Measurements from ENCODE around the gene MAPKAPK3. TPM values are rescaled to one million over a fixed set of nuclear protein-coding genes. Genes with fewer than 3 reads are reported as not detected.

Gene MAPKAPK3
- total and polyA plus RNA-seq, 2 of the 8 experiments (the other 6 are each of a cell fraction or from before 2014, with no cell fraction given) = 65.4 to 99.8 TPM

GRCh38 chr3:50644561-50644960 lies 27.6 kb downstream of the MAPKAPK3 start:
- DNase-seq (ENCODE audit: low read depth in 1 of 2, low spot score in 2 of 2) = no peak
- no peak overlapping the region for H4K91ac ChIP-seq (replicated peaks; ENCODE audit: insufficient read length, low read length)
- H2BK5ac ChIP-seq (ENCODE audit: low read depth, low read length) = no peak overlapping the region
- H2BK120ac ChIP-seq (replicated peaks; ENCODE audit: low read depth, low read length) = no peak overlapping the region
- no peak overlapping the region; the same call in 1 of the 2 replicates for H4K8ac ChIP-seq (ENCODE audit: extremely low read depth, insufficient read depth, low read length)
- no peak overlapping the region for H3K4me2 ChIP-seq (ENCODE audit: insufficient read depth in 1 of 2, low read depth in 2 of 2, low read length in 2 of 2)
- H3K79me1 ChIP-seq (ENCODE audit: low read depth, low read length) = no peaks in the 10 kb centered on the region; the same call in 1 of the 2 replicates
- H3K4me1 ChIP-seq (replicated peaks in 1 of 4; ENCODE audit: control insufficient read depth in 3 of 4, insufficient read depth in 4 of 4, low read length in 3 of 4) = peaks cover 0 to 5% (median 3%) of the 10 kb centered on the region in 4 experiments; a peak in 3 of 7 replicates
- H2AFZ ChIP-seq (ENCODE audit: low read length) = no peak overlapping the region
- no peak overlapping the region for H3K23ac ChIP-seq (ENCODE audit: insufficient read length)
- no peaks in the 10 kb centered on the region for H3K27me3 ChIP-seq (replicated peaks in 1 of 4; ENCODE audit: control insufficient read depth in 3 of 4, extremely low read depth in 1 of 4, insufficient read depth in 3 of 4, low read length in 3 of 4)
- H3K9ac ChIP-seq (replicated peaks in 1 of 4; ENCODE audit: extremely low read depth in 1 of 4, low read depth in 3 of 4, low read length in 3 of 4) = no peak overlapping the region
- H4K20me1 ChIP-seq (replicated peaks in 1 of 2; ENCODE audit: control insufficient read depth in 1 of 2, insufficient read depth in 2 of 2, low read length in 2 of 2) = peaks cover 2 to 4% of the 10 kb centered on the region in 2 experiments
- H2BK20ac ChIP-seq (ENCODE audit: low read length) = no peak overlapping the region
- no peak for FAIRE-seq
- H2AK5ac ChIP-seq (ENCODE audit: low read depth, low read length) = no peak overlapping the region
- no peak overlapping the region for H2BK15ac ChIP-seq (ENCODE audit: low read length)
- no peaks in the 10 kb centered on the region for H3K79me2 ChIP-seq (ENCODE audit: control insufficient read depth in 1 of 2, insufficient read depth in 2 of 2, low read length in 2 of 2)
- H3K4ac ChIP-seq (replicated peaks; ENCODE audit: insufficient read length, low read depth, low read length) = no peak overlapping the region
- H3K9me3 ChIP-seq (ENCODE audit: insufficient read depth in 2 of 2, low read depth in 1 of 2, low read length in 1 of 2) = no peaks in the 10 kb centered on the region
- WGBS, 2 experiments (ENCODE audit: extremely low coverage in 1 of 2, insufficient coverage in 1 of 2, insufficient read length in 1 of 2, insufficient replicate concordance in 2 of 2, low coverage in 1 of 2, low lambda C conversion rate in 2 of 2, missing lambda C conversion rate in 1 of 2) = 86% methylated on average over 7 of the region's 7 CpGs; no CpG with 5 or more reads in 1 of the 2 experiments
- no peak overlapping the region for H4K5ac ChIP-seq (ENCODE audit: insufficient read length, low read depth, low read length)
- H3K56ac ChIP-seq (replicated peaks; ENCODE audit: insufficient read length, low read depth, low read length) = no peak overlapping the region
- TF ChIP-seq MAX (IDR thresholded peaks at IDR 0.05) (no peak), CHD1 (IDR thresholded peaks at IDR 0.05; ENCODE audit: low read depth, low read length) (no peak), SIRT6 (IDR thresholded peaks at IDR 0.05; ENCODE audit: low read length) (no peak), POU5F1 (IDR thresholded peaks at IDR 0.05; ENCODE audit: low read depth, low read length) (no peak), KDM4A (IDR thresholded peaks at IDR 0.05; ENCODE audit: low read depth, low read length, severe bottlenecking) (no peak), JUN (IDR thresholded peaks at IDR 0.05; ENCODE audit: low read depth, low read length) (no peak), KDM1A (IDR thresholded peaks at IDR 0.05; ENCODE audit: borderline replicate concordance, low read length) (no peak), ZNF274 (IDR thresholded peaks at IDR 0.05; ENCODE audit: borderline replicate concordance, extremely low read depth, low read length) (no peak), TAF1 (IDR thresholded peaks at IDR 0.05; ENCODE audit: low read depth, low read length) (no peak), HDAC6 (IDR thresholded peaks at IDR 0.05; ENCODE audit: low read depth, low read length) (no peak)
- H3K36me3 ChIP-seq (ENCODE audit: control insufficient read depth in 2 of 4, insufficient read depth in 4 of 4, low read length in 3 of 4) = peaks cover 0 to 22% (median 5%) of the 10 kb centered on the region in 4 experiments; a peak in 4 of 8 replicates
- ChIA-PET POLR2A (ENCODE audit: partially characterized antibody) (no interaction called here), CTCF (ENCODE audit: partially characterized antibody) (interaction anchor here (50.4 to 63.8 kb wide), 2 partner anchors 6 to 23 kb away, joined by 1262 read pairs; partner anchors contain the start of genes CISH, DOCK3 and MAPKAPK3)
- H2BK12ac ChIP-seq (ENCODE audit: low read depth, low read length) = no peak overlapping the region
- H3K23me2 ChIP-seq (ENCODE audit: low read depth, low read length) = no peaks in the 10 kb centered on the region
- H3K18ac ChIP-seq (ENCODE audit: extremely low read depth, low read length) = no peak overlapping the region
- no peak overlapping the region for H3K14ac ChIP-seq (ENCODE audit: insufficient read length)
- no peak overlapping the region for H3K27ac ChIP-seq (ENCODE audit: low read depth, low read length)
- no peak overlapping the region for H3K4me3 ChIP-seq (ENCODE audit: extremely low read depth in 1 of 4, insufficient read depth in 2 of 4, low read depth in 3 of 4, low read length in 4 of 4)
